ENCODE data around the gene SSTR5.

SSTR5 gene

GRCh38 chr16:1055557-1055924 is 17.0 kb upstream of the SSTR5 start:
- DNase-seq: no peak

GRCh38 chr16:1056196-1056595 is 16.4 kb upstream of the SSTR5 start:
- DNase-seq: no peak

- no peak for DNase-seq
These were observed 15.2 kb upstream of the SSTR5 start for GRCh38 chr16:1057252-1057932.

- no peak for DNase-seq
These were observed 14.3 kb upstream of the SSTR5 start for GRCh38 chr16:1058216-1058615.

- no peak for DNase-seq
These were observed 13.2 kb upstream of the SSTR5 start for GRCh38 chr16:1059310-1059709.

- DNase-seq: no peak
These were observed 11.9 kb upstream of the SSTR5 start for GRCh38 chr16:1060416-1061340.

- DNase-seq: no peak
These were observed 10.6 kb upstream of the SSTR5 start for GRCh38 chr16:1061769-1062505.

- no peak for DNase-seq
These were observed 9.7 kb upstream of the SSTR5 start for GRCh38 chr16:1062895-1063294.

- DNase-seq: no peak
These were observed 8.8 kb upstream of the SSTR5 start for GRCh38 chr16:1063728-1064127.

GRCh38 chr16:1065469-1066128 is 6.9 kb upstream of the SSTR5 start:
- no peak for DNase-seq

GRCh38 chr16:1066584-1067172 is 5.9 kb upstream of the SSTR5 start:
- DNase-seq: no peak

- no peak for DNase-seq
These were observed 4.9 kb upstream of the SSTR5 start for GRCh38 chr16:1067629-1068028.

- DNase-seq: no peak
These were observed 4.1 kb upstream of the SSTR5 start for GRCh38 chr16:1068451-1068850.

GRCh38 chr16:1069154-1069553 is 3.4 kb upstream of the SSTR5 start:
- DNase-seq: no peak

GRCh38 chr16:1070084-1070863 is 2.3 kb upstream of the SSTR5 start:
- no peak for DNase-seq

- no peak for DNase-seq
These were observed 1.6 kb upstream of the SSTR5 start for GRCh38 chr16:1070864-1071408.

GRCh38 chr16:1071561-1072225 is 854 bp upstream of the SSTR5 start:
- no peak for DNase-seq

GRCh38 chr16:1073262-1073558 is 663 bp downstream of the SSTR5 start:
- DNase-seq: no peak

- DNase-seq: no peak
These were observed 1.2 kb downstream of the SSTR5 start for GRCh38 chr16:1073566-1074378.

GRCh38 chr16:1074379-1074649 is 1.8 kb downstream of the SSTR5 start:
- no peak for DNase-seq

All from fibroblast of skin of abdomen (primary cell).